GM12878 (cell line): ENCODE measurements around the gene FYB1. TPM values are rescaled to one million over a fixed set of nuclear protein-coding genes. Genes with fewer than 3 reads are reported as not detected.

ENCODE experiments used
- ATAC-seq: fragments of 200-7000 bp; cut with Tn5 transposase; 3 replicates; pipeline ENCODE4 v1.9.1; 2020; ENCODE audit warnings: mild to moderate bottlenecking, moderate library complexity
- BruUV-seq: library from RNA; stranded (reverse); fragments of 400-500 nt; replicated peaks from 2 replicates; lab custom pipeline; 2021; lab: Mats Ljungman, UMichigan
- CTCF ChIA-PET: fragments of 300-600 bp; sonication (Branson Sonifier 250); formaldehyde crosslinking; extraction: SDS; loops from one replicate; lab custom pipeline; 2021; ENCODE audit warnings: inconsistent platforms; lab: Yijun Ruan, JAX
- POLR2A ChIA-PET: fragments of 350-600 bp; formaldehyde crosslinking; extraction: SDS; loops from one replicate; lab custom pipeline; 2021; ENCODE audit warnings: inconsistent platforms; lab: Charles Lee
- RAD21 ChIA-PET: fragments of 300-600 bp; sonication (Branson Sonifier 250); formaldehyde crosslinking; loops from one replicate; lab custom pipeline; 2023; ENCODE audit warnings: antibody characterized with exemption; ENCODE audit not compliant: unreplicated experiment; lab: Charles Lee
- SMC1A ChIA-PET: fragments of 300-600 bp; sonication (Branson Sonifier 250); formaldehyde crosslinking; loops from one replicate; lab custom pipeline; 2023; ENCODE audit not compliant: unreplicated experiment, uncharacterized antibody; lab: Charles Lee
- DNase-seq: peaks from one replicate; pipeline ENCODE4 v3.0.0-alpha.2; 2011; ENCODE audit warnings: low read depth, low spot score
- FAIRE-seq: peaks from 3 replicates; lab custom pipeline; 2011; peaks lifted over from hg19 to GRCh38; lab: Jason Lieb, UNC
- H2AFZ ChIP-seq: 2 replicates; pipeline ENCODE4 v1.6.0; 2011; ENCODE audit warnings: low read depth, low read length, control low read depth; ENCODE audit not compliant: control insufficient read depth
- H3K27ac ChIP-seq: 2 replicates; pipeline ENCODE4 v1.5.1; 2011; ENCODE audit warnings: control low read depth; ENCODE audit not compliant: control insufficient read depth, insufficient read depth
- H3K27me3 ChIP-seq, 2 experiments: replicated peaks in 1 of 2; 2 replicates each; pipeline versions ENCODE4 v1.6.0 to v1.6.1; 2011; ENCODE audit warnings: low read length in 1 of 2; ENCODE audit not compliant: control insufficient read depth in 2 of 2, insufficient read depth in 2 of 2
- H3K36me3 ChIP-seq, 2 experiments: 2 replicates each; pipeline ENCODE4 v1.5.1; 2011; ENCODE audit warnings: low read length in 1 of 2; ENCODE audit not compliant: control insufficient read depth in 2 of 2, insufficient read depth in 2 of 2
- H3K4me1 ChIP-seq: 2 replicates; pipeline ENCODE4 v1.6.1; 2011; ENCODE audit warnings: mild to moderate bottlenecking, low read length, moderate library complexity, mixed read lengths; ENCODE audit not compliant: control insufficient read depth, insufficient read depth
- H3K4me2 ChIP-seq: 2 replicates; pipeline ENCODE4 v1.6.0; 2011; ENCODE audit warnings: control low read depth; ENCODE audit not compliant: control insufficient read depth, insufficient read depth
- H3K4me3 ChIP-seq: fragments of 200-600 bp; sonication (generic); 2 replicates; pipeline ENCODE4 v1.5.1; 2016
- H3K79me2 ChIP-seq: 2 replicates; pipeline ENCODE4 v1.6.0; 2011; ENCODE audit warnings: low read length; ENCODE audit not compliant: control insufficient read depth, insufficient read depth
- H3K9ac ChIP-seq: 2 replicates; pipeline ENCODE4 v1.8.0; 2011; ENCODE audit warnings: low read length, control low read depth, mixed read lengths; ENCODE audit not compliant: control insufficient read depth, insufficient read depth
- H3K9me3 ChIP-seq: replicated peaks from 3 replicates; pipeline ENCODE4 v1.5.1; 2011; ENCODE audit warnings: mild to moderate bottlenecking, low read length; ENCODE audit not compliant: control insufficient read depth, insufficient read depth
- H4K20me1 ChIP-seq: 2 replicates; pipeline ENCODE4 v1.6.0; 2011; ENCODE audit not compliant: control insufficient read depth, insufficient read depth
- ASH2L ChIP-seq: fragments of 300-600, 200-600 bp; sonication (generic); IDR thresholded peaks from 2 replicates; pipeline ENCODE4 v1.6.1; 2017; ENCODE audit warnings: low read depth, mild to moderate bottlenecking, borderline replicate concordance
- CREB1 ChIP-seq: IDR thresholded peaks from 2 replicates; pipeline ENCODE4 v1.6.1; 2012; ENCODE audit warnings: low read depth, mild to moderate bottlenecking, inconsistent platforms
- MEF2A ChIP-seq: IDR thresholded peaks from 2 replicates; pipeline ENCODE4 v1.6.1; 2011; ENCODE audit warnings: low read depth, mild to moderate bottlenecking, low read length, moderate library complexity; ENCODE audit not compliant: insufficient read depth
- MTA3 ChIP-seq: IDR thresholded peaks from 2 replicates; pipeline ENCODE4 v1.6.1; 2012; ENCODE audit warnings: low read length, inconsistent platforms, borderline replicate concordance
- NKRF ChIP-seq: fragments of 450-650 bp; conservative IDR thresholded peaks from 2 replicates; pipeline ENCODE4 v1.6.1; 2017; ENCODE audit warnings: mild to moderate bottlenecking, moderate library complexity
- NR2F1 ChIP-seq: fragments of 450-650 bp; conservative IDR thresholded peaks from 2 replicates; pipeline ENCODE4 v1.6.1; 2017; ENCODE audit warnings: mild to moderate bottlenecking
- PAX5 ChIP-seq: IDR thresholded peaks from 2 replicates; pipeline ENCODE4 v1.6.1; 2011; ENCODE audit warnings: low read depth, low read length, borderline replicate concordance
- PBX3 ChIP-seq: IDR thresholded peaks from 2 replicates; pipeline ENCODE4 v1.6.1; 2011; ENCODE audit warnings: mild to moderate bottlenecking, low read depth, low read length, moderate library complexity; ENCODE audit not compliant: insufficient replicate concordance
- POLR2A ChIP-seq: IDR thresholded peaks from 2 replicates; pipeline ENCODE4 v1.6.1; 2011; ENCODE audit warnings: low read depth, mild to moderate bottlenecking, low read length
- RB1 ChIP-seq: fragments of 450-650 bp; formaldehyde crosslinking; IDR thresholded peaks from 2 replicates; pipeline ENCODE4 v1.6.1; 2017; ENCODE audit warnings: mild to moderate bottlenecking, borderline replicate concordance
- SKIL ChIP-seq: fragments of 450-650 bp; IDR thresholded peaks from 2 replicates; pipeline ENCODE4 v1.6.1; 2017; ENCODE audit warnings: mild to moderate bottlenecking, low read depth, inconsistent platforms; ENCODE audit not compliant: poor library complexity, severe bottlenecking
- TARDBP ChIP-seq: IDR thresholded peaks from 2 replicates; pipeline ENCODE4 v1.6.1; 2016; ENCODE audit warnings: borderline replicate concordance
- TCF7 ChIP-seq: IDR thresholded peaks from 2 replicates; pipeline ENCODE4 v1.6.1; 2014; ENCODE audit warnings: antibody characterized with exemption, borderline replicate concordance
- ZNF217 ChIP-seq: fragments of 450-650 bp; IDR thresholded peaks from 2 replicates; pipeline ENCODE4 v1.6.1; 2017; ENCODE audit warnings: antibody characterized with exemption, mild to moderate bottlenecking
- ZNF24 ChIP-seq: fragments of 450-650 bp; IDR thresholded peaks from 2 replicates; pipeline ENCODE4 v1.6.1; 2017; ENCODE audit warnings: antibody characterized with exemption, mild to moderate bottlenecking
- in situ Hi-C: fragments of 300-500 bp; cut with MboI; formaldehyde crosslinking; loops from 9 replicates; pipeline ENCODE4 v1.14.3; 2018; ENCODE audit warnings: mixed read lengths
- intact Hi-C: fragments of 100-400 bp; cut with micrococcal nuclease; formaldehyde crosslinking; loops from one replicate; pipeline ENCODE4 v1.14.2; 2022; ENCODE audit not compliant: unreplicated experiment
- polyA plus RNA-seq, 11 experiments: library from polyadenylated mRNA; depleted of rRNA in 4 of 11; unstranded in 6 of 11; stranded (reverse) in 5 of 11; fragments of >200 nt; fragmentation: Nextera tagmentation in 4 of 11; fragmentation: Illumina TruSeq in 1 of 11; extraction: Ambion mirVana in 4 of 11; extraction: Trizol in 1 of 11; gene quantifications; 1 replicate in 1 of 11; 2 replicates in 10 of 11; pipeline versions ENCODE4 v1.2.1 to v1.2.3, GENCODE V29; 2011 to 2016; ENCODE audit warnings: inconsistent platforms in 2 of 11, missing spikeins in 2 of 11, low read depth in 1 of 11
- total RNA-seq, 4 experiments: library from RNA; depleted of rRNA in 3 of 4; stranded (reverse); fragments of >200 nt in 3 of 4; fragmentation: Illumina TruSeq in 1 of 4; extraction: Trizol in 1 of 4; gene quantifications; 2 replicates each; pipeline versions ENCODE4 v1.2.1 to v1.2.3, GENCODE V29; 2013 to 2021

FYB1 gene
- total and polyA plus RNA-seq, 10 of the 15 experiments (the other 5 are each of a cell fraction or from before 2014, with no cell fraction given), result 0.06 to 4.3 (median 0.25) TPM; not detected in 2

- H3K27me3 ChIP-seq, result no peaks in the 10 kb centered on the region
- H3K4me3 ChIP-seq, result no peak overlapping the region
- no peaks in the 10 kb centered on the region for H3K79me2 ChIP-seq
- ChIA-PET SMC1A (interaction anchor here (0.7 to 1.1 kb wide), 3 partner anchors 12 to 18 kb away, joined by 3 read pairs; no protein-coding TSS in a partner anchor), POLR2A (no interaction called here), RAD21 (interaction anchor here (2.0 kb wide), 1 partner anchor 34 kb away, joined by 4 read pairs; the partner anchor contains the start of gene FYB1), CTCF (interaction anchor here (1.0 to 1.6 kb wide), 2 partner anchors 30 to 36 kb away, joined by 3 read pairs; no protein-coding TSS in a partner anchor)
- no peak for ATAC-seq
- no peaks in the 10 kb centered on the region for H4K20me1 ChIP-seq
- H3K27ac ChIP-seq, result no peak overlapping the region
- intact Hi-C loops (no loop called here), in situ Hi-C loops (no loop called here)
- H2AFZ ChIP-seq, result no peak overlapping the region
- H3K9ac ChIP-seq, result no peak overlapping the region
- H3K9me3 ChIP-seq, result peaks cover 12% of the 10 kb centered on the region
- H3K4me2 ChIP-seq, result no peak overlapping the region
- TF ChIP-seq ASH2L (no peak), NR2F1 (no peak), ZNF24 (no peak), TCF7 (no peak), NKRF (no peak), MEF2A (no peak), POLR2A (no peak), PBX3 (no peak), RB1 (no peak), CREB1 (no peak), ZNF217 (no peak), PAX5 (no peak), TARDBP (no peak), SKIL (no peak), MTA3 (no peak)
- no peak for DNase-seq
- no peak for FAIRE-seq
- H3K36me3 ChIP-seq, result no peaks in the 10 kb centered on the region
- H3K4me1 ChIP-seq, result no peaks in the 10 kb centered on the region
- BruUV-seq, result no TSS peak
Measured at GRCh38 chr5:39253196-39253595, 33.8 kb upstream of the FYB1 start.
